Measurements from ENCODE around the gene TNFRSF25. TPM values are rescaled to one million over a fixed set of nuclear protein-coding genes. Genes with fewer than 3 reads are reported as not detected.

TNFRSF25 gene
- total and polyA plus RNA-seq, 2 of the 8 experiments (the other 6 are each of a cell fraction or from before 2014, with no cell fraction given), result 10.7 to 19.5 TPM

DNA sequence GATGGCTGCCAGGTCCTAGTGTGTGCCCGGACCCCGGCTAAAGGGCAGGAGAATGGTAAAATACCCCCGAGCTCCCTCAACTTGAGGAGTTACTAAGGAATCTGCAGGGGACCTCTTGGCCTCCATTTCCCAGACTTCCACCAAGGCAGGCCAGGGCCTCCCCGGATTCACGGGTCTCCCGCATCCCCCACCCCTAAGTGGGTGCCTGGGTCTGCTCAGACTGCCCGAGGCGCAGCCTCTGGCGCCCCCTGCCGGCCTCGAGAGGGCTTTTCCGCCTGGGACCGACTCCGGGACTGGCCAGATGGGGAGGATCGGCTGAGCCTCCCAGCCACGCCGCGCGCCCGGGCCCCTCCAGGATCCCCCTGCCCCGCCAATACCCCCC is 23.8 kb upstream of the TNFRSF25 start (continued):
- TF ChIP-seq, protein P1, sequence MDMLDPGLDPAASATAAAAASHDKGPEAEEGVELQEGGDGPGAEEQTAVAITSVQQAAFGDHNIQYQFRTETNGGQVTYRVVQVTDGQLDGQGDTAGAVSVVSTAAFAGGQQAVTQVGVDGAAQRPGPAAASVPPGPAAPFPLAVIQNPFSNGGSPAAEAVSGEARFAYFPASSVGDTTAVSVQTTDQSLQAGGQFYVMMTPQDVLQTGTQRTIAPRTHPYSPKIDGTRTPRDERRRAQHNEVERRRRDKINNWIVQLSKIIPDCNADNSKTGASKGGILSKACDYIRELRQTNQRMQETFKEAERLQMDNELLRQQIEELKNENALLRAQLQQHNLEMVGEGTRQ (IDR thresholded peaks at IDR 0.05; ENCODE audit: low read length), result no peak
- TF ChIP-seq ZNF274 (IDR thresholded peaks at IDR 0.05; ENCODE audit: borderline replicate concordance, extremely low read depth, low read length) (no peak), ASH2L (IDR thresholded peaks at IDR 0.05; ENCODE audit: low read length) (no peak), RFX5 (IDR thresholded peaks at IDR 0.05; ENCODE audit: borderline replicate concordance, low read depth, low read length) (no peak)

Data from H1 (cell line).